Dedifferentiated amniotic fluid mesenchymal stem cell (primary cell): Measurements from ENCODE around the gene MAML2.

ENCODE experiments used
- DNase-seq: peaks from one replicate; pipeline ENCODE4 v3.0.0-alpha.2; 2016; ENCODE audit errors: extremely low spot score

MAML2 gene

GRCh38 chr11:96101146-96101545 lies 241.8 kb downstream of the MAML2 start:
- DNase-seq, result no peak

DNA sequence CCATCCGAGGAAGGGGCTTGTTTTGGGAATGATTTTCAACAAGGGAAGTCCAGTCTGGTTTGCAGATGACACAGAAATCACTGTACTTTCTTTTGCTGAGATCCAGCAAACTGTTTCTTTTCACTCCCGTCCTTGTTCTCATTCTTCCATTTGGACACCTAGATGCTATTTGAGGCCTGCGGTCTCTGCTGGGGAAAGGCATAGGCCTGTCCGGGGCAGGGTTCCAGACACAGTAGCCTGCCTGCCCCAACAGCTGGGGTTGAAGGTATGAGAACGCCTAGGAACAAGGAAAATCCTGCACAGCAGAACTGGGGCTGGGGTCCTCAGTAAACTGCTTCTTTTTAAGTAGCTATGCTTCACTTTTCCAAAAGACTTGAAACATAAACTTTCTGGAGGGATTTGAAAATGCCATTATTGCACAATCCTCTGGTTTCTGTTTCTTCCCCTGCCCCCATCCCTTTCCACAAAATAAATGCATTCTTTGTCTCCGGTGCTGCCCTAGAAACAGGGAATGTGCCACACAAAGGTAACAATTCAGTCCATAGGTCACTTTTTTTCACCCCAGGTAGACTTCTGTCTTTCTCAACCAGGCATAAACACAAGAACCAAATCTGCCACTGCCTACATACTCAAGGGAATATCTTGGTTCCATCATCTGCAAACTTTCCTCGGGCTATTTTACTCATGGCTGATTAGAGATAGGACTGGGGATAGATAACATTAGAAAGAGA lies 244.3 kb downstream of the MAML2 start:
- DNase-seq, result no peak

- DNase-seq, result no peak
Observed at GRCh38 chr11:96097844-96098421, 245.1 kb downstream of the MAML2 start.

- no peak for DNase-seq
Observed at GRCh38 chr11:96096360-96096759, 246.6 kb downstream of the MAML2 start.

- DNase-seq, result no peak
Observed at GRCh38 chr11:96095884-96096303, 247.1 kb downstream of the MAML2 start.

DNA sequence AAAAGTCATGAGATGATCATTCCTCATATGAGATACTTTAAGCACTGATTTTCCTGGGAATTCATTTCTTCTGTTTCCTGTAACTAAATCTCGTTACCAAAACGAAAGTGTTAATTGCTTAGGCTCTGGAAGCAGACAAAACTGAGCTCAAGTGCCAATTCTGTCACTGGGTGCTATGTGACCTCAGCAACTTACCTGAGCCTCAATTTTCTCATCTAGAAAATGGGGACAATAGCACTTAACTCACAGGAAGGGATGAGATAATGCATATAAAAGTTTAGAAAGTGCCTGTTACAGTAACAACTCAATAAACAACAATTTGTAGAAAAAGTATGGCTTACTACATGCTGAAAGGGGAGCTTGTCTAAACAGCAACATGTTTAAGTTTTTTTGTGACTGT lies 248.8 kb downstream of the MAML2 start:
- no peak for DNase-seq

DNA sequence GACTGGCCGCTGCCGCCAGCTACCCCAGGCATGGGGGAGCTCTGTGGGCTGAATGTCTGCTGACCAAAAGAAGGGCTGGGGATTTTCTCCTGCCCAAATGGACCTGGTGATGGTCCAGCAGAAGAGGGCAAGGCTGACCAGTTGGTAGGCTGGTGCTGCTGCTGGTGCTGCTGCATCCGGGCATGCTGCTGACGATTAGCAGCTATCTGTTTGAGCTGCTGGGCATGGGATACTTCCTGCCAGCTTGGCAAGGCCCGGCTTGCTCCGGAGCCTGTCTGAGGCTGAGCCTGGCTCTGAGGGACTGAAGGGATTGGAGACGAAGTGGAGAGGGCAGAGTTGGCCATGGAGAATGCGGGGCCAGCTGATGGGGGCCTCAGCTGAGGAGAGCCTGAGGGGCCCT lies 250.5 kb downstream of the MAML2 start:
- no peak for DNase-seq

GRCh38 chr11:96091476-96091875 lies 251.5 kb downstream of the MAML2 start:
- no peak for DNase-seq

DNA sequence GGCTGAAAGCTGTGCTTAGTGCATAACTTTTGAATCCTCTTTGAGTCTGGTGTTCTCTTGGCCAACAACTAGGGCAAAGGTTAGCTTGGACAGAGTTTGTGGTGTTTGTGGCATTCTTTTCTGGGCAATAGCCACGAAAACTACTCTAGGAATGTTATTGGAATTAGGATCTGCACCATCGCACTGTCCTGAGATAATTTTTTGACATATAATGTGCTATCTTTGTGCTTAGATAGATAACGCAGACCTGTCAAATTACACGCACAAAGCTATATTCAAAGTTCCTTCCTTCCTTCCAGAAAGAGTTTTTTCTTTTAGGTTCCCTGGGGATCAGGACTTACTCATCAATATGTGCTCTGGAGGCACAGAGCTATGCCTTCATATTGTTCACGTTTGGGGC lies 252.3 kb downstream of the MAML2 start:
- DNase-seq, result peak; percentile 78

- DNase-seq, result peak; percentile 75
Observed at GRCh38 chr11:96088914-96089313, 254.1 kb downstream of the MAML2 start.

GRCh38 chr11:96086111-96086510 lies 256.9 kb downstream of the MAML2 start:
- DNase-seq, result no peak

DNA sequence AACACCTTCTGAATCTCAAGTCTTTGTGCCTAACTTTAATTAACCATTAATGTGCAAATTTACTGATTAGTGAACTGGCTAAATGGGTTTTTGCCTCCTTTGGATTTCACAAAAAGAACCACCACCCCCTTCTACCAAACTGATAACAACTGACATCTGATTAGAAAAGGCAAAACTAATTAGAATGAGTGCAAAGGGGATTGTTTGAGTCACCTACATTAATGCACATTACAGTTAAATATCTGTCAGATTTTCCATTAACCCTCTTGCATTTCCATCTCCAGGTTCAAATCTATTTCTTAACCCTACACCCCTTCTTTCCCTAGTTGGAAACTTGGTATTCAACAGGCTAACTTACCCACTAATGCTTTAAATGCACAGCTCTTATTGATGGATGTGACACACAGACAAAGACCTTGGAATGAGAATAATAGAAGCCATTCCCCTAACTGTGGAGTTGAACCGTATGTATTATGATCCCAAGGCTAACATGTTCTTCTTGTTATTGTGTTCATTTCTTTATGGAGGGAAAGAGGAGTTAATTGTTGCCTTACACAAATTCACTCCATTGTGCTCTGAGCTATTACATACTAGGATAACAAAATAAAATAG lies 257.6 kb downstream of the MAML2 start:
- no peak for DNase-seq

DNA sequence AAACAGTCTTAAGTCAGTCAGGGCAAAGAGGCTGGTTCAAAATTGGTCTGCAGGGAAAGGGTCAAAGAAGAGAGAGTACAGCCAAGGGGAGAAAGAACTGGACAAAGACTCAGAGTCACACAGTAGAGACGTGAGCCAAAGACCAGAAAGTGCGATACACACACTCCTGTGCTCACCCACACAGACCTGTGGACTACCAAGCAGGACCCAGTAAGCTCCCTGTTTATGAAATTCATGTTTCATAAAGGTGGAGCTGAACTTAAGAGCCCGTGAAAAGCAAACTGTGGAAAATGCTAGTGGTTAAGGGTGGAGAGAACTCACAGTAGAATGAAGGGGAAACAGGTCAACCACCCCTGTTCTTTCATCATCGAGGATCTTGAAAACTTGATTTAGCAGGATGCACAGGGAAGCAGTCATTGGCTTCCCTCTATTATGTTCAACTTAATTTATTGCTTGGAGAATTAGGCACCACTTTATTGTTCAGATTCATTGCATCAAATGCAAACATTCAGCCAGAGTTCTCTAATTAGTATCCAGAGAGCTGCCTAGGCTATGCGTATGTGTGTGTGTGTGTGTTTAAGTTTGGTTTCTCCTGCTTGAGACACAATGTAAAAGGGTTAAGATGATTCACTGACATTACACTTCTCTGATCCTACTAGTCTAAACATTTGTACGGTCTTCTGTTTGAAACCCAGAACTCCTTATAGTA lies 258.2 kb downstream of the MAML2 start:
- no peak for DNase-seq

GRCh38 chr11:96082936-96083335 lies 260.1 kb downstream of the MAML2 start:
- DNase-seq, result no peak

GRCh38 chr11:96082002-96082899 lies 260.7 kb downstream of the MAML2 start:
- DNase-seq, result no peak

DNA sequence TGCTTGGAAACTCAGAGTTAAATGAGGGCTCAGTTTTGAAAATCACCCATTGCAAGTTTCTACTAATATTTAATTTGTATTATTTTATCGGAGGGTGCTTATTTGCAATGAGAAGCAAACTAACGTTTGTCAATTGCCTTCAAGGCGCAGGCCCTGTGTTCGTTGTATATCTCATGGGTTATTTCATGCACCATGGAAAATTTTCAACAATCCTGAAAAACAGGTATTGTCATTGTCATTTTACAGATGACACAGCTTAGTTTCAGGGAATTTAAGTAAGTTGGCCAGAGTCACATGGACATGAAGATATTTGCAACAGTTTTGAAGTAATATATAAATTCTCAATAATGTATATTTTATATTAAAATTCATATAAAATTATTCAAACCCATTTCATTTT lies 261.4 kb downstream of the MAML2 start:
- DNase-seq, result no peak

- DNase-seq, result no peak
Observed at GRCh38 chr11:96079691-96080090, 263.3 kb downstream of the MAML2 start.

GRCh38 chr11:96075532-96075959 lies 267.4 kb downstream of the MAML2 start:
- DNase-seq, result no peak

GRCh38 chr11:96074551-96075310 lies 268.3 kb downstream of the MAML2 start:
- no peak for DNase-seq

DNA sequence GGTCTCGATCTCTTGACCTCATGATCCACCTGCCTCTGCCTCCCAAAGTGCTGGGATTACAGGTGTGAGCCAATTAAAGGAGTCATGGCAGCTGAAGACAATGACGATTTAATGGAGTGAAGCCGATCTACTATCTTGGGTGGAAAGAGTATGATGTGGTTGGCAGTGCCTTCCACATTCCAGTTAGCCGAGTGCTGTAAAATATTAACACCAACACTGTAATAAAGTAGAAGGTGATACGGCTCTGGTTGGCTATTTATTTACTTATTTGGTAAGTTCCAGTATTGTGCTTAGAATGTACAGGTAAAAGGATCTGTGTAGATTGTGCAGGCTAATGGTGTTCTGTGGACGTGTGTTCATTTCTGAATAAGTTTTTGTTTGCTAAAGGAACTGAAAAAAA lies 269.5 kb downstream of the MAML2 start:
- DNase-seq, result no peak

DNA sequence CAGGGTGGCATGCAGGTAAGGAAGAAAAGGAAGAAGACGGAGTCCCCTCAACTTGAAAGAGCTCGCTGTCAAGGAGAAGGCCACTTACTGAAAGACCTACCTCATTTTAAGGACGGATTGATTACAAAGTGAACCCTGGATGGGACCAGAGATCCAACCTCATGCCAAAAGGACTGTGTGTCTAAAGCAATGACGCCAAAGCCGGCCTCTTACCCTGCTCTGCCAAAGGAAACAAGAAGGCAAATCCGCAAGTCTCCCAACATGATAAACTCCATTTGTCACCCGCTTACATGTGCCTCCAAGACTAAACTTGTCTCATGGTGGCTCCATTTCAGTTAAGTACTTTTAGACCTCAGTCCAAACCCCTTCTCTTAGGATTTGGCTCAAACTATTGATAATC lies 270.4 kb downstream of the MAML2 start:
- DNase-seq, result no peak
